ENCODE data around the gene SPART.
A peak's percentile ranks its signal among the peaks of the same experiment; 100 is the strongest.

SPART gene, protein sequence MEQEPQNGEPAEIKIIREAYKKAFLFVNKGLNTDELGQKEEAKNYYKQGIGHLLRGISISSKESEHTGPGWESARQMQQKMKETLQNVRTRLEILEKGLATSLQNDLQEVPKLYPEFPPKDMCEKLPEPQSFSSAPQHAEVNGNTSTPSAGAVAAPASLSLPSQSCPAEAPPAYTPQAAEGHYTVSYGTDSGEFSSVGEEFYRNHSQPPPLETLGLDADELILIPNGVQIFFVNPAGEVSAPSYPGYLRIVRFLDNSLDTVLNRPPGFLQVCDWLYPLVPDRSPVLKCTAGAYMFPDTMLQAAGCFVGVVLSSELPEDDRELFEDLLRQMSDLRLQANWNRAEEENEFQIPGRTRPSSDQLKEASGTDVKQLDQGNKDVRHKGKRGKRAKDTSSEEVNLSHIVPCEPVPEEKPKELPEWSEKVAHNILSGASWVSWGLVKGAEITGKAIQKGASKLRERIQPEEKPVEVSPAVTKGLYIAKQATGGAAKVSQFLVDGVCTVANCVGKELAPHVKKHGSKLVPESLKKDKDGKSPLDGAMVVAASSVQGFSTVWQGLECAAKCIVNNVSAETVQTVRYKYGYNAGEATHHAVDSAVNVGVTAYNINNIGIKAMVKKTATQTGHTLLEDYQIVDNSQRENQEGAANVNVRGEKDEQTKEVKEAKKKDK

DNA sequence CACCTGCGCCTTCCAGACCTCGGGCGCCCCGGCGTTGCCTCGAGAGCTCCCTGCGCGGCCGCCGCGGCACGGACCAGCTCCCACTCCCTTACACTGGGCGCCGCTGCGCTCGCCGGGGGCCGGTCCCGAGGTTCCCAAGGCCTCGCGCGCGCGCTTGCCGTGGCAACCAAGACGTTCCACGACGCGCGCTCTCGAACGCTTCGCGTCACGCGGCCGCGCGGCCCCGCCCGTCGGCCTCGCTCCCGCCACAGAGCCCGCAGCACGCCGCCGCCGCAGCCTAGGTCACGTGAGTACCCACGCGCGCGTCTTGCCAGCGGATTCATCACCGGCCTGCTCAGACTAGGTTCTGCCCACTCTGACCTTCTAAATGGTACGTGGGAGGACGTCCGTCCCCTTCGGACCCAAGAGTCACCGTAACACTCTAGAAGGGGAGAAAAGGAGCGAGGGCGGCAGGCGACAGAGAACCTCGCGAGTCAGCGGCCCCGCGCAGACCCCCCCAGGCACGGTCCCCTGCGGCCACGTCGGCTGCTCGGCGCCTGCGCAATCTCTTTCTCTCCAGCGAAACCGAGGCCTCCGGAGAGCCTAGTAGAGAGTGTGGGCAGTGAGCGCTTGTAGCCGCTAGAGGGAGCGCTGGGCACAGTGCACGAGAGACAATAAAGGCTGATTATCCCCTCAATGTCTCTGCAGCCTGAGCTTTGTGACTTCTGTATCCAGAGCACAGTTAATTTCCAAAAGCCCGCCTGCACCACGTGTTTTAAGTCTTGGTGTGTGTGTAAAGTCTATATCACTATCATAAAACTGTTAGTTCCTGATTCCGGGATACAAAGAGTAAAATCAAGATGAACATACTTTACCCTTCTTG is at the start of gene SPART:
Gene SPART, minus strand, starts transcription at position 173 of the 862 bp plus-strand sequence. CDS start 10,564 bp downstream, outside the sequence.
- TF ChIP-seq CTCF (IDR thresholded peaks at IDR 0.05; ENCODE audit: insufficient read depth, low read depth, low read length, missing control alignments) = peak; percentile 98
- DNase-seq (ENCODE audit: low read depth) = peak; percentile 92
- H3K4me3 ChIP-seq (ENCODE audit: low read depth, low read length) = peak within 1 kb of the TSS; percentile 94

DNA sequence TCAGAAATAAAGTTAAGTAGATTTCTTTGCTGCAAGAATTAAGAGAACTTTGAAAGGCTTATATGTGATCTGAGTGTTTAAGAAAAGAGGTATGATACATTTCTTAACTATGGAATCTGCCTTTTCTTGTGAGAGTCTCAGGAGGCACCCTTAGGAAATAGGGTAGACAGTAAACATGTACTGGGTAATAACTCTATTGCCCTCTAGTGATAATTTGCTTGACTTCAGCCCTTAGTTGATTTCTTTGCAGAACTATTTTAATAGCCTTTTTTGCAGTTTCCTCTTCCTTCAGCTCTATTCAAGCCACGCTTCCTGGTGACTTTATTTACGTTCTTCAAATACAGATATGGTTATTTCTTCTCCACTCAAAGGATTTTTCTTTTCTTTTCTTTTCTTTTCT is 49.1 kb upstream of the SPART start:
- DNase-seq (ENCODE audit: low read depth) = peak; percentile 19
- no peak for TF ChIP-seq CTCF (IDR thresholded peaks at IDR 0.05; ENCODE audit: insufficient read depth, low read depth, low read length, missing control alignments)
- no peak overlapping the region for H3K4me3 ChIP-seq (ENCODE audit: low read depth, low read length)

DNA sequence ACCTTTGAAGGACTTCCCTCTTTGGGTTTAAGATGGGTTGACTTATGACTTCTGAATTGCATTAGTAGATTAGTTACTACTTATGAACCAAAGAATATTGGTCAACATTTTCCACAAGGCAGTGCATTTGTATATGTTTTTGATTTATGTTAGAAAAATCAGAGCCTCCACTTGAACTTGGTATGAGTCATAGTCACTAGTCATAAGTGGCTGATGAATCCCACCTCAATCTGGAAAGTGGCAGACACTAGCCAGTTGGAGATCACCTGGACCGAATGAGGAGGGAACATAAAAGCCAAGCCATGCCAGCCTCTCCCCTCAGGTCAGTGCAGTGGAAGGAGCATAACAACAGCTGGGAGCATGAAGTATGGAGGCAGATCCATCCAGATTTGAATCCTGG is 39.3 kb upstream of the SPART start:
- no peak for TF ChIP-seq CTCF (IDR thresholded peaks at IDR 0.05; ENCODE audit: insufficient read depth, low read depth, low read length, missing control alignments)
- no peak overlapping the region for H3K4me3 ChIP-seq (ENCODE audit: low read depth, low read length)

DNA sequence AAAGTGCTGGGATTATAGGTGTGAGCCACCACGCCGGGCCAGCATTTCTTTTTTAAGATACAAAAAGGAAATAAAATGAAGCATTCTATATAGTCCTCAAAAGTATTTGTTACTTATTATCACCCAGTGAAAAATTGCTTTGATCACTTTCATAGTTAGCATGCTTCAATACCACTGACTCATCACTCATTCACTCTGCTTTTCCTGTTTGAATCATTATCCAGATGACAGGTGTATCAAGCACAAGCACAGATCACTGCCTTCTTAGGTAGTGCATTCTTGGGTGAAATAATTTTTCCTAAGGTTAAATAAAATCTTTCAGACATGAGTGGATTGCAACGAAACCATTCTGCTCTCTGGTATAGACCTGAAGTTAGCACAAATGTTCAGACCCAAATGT is 35.8 kb upstream of the SPART start:
- no peak for TF ChIP-seq CTCF (IDR thresholded peaks at IDR 0.05; ENCODE audit: insufficient read depth, low read depth, low read length, missing control alignments)
- no peak for DNase-seq (ENCODE audit: low read depth)
- no peak overlapping the region for H3K4me3 ChIP-seq (ENCODE audit: low read depth, low read length)

More for the DNA sequence above, 39.3 kb upstream of the SPART start:
- DNase-seq (ENCODE audit: low read depth) = no peak

DNA sequence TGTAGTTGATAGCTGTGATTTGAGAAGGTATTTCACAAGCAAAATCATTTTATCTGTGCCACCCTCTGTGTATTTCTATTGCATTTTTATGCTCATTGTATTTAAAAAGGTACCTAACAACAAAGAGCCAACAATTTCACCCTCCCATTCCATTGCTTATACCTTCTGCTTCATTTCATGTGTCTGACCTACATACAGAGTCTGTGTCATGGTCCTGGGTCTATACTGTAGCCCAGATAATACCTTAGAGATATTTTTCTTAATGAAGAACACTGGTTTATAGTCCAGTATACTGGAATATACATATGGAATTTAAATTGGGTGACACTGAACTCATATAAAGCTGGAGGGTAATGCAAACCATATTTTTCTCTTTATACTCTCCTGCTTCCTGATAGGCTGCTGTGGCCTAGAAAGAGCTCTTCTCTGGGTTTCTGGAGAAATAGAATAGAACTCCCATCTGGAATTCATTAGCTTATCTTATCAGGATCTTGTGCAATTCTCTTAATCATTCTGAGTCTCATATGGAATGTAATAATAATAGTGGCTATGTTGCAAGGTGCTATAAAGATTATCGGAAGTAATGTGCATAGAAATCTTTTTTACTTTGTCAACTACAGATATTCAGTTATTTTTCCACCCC is 31.8 kb upstream of the SPART start:
- H3K4me3 ChIP-seq (ENCODE audit: low read depth, low read length) = no peak overlapping the region
- no peak for TF ChIP-seq CTCF (IDR thresholded peaks at IDR 0.05; ENCODE audit: insufficient read depth, low read depth, low read length, missing control alignments)
- no peak for DNase-seq (ENCODE audit: low read depth)

DNA sequence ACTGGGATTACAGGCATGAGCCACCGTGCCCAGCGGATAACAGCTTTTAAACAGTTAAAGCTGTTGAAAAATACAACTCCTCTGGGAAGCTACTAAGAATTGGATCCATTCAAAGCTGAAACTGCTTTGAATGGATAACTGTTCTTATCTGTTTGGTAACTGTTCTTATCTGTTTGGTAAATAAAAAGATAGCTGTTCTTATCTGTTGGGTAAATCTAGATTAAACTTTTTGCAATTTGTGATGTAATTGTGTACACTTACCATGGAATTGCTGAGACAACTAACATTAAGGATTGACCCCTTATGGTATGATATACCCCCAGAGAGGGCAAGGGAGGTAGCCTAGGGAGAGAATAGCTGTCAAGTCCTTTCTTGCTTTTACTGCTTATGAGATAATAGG is 27.9 kb upstream of the SPART start:
- no peak for DNase-seq (ENCODE audit: low read depth)
- no peak overlapping the region for H3K4me3 ChIP-seq (ENCODE audit: low read depth, low read length)
- no peak for TF ChIP-seq CTCF (IDR thresholded peaks at IDR 0.05; ENCODE audit: insufficient read depth, low read depth, low read length, missing control alignments)

Data from GM12865 (cell line).